HG02852 (cell line): ENCODE measurements around the gene C12orf56.
"Not testable (repeated sequence)": the region's sequence is repeated elsewhere in the genome, so short reads cannot be mapped to it uniquely, and the experiment has no call there.

Source experiments
- ATAC-seq: cut with Tn5 transposase; IDR thresholded peaks from one replicate; pipeline ENCODE4 v1.9.1; 2021; ENCODE audit warnings: mild to moderate bottlenecking, moderate library complexity; ENCODE audit not compliant: unreplicated experiment

Gene C12orf56

DNA sequence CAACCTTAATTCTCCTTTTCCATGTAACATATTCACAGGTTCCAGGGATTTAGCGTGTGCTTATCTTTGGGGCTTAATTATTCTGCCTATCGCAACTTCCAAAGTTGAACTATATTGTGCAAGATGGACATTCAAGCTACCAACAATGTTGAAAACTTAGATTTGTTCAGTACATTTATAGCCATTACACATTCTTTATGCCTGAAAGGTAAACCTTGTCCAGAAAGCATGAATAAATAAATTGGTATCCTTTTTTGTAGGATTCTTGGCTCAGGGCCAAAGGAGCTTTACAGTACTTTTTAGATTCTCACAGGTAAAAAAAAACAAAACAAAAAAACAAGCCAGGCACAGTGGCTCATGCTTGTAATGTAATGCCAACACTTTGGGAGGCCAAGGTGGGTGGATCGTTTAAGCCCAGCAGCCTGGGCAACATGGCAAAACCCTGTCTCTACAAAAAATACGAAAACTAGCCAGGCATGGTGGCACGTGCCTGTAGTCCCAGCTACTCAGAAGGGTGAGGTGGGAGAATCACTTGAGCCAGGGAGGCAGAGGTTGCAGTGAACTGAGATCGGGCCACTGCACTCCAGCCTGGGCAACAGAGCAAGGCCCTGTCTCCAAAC is 3.3 kb downstream of the C12orf56 start:
- no peak for ATAC-seq

- no peak for ATAC-seq
These were observed 5.1 kb downstream of the C12orf56 start for GRCh38 chr12:64385468-64385867.

- ATAC-seq: no peak
These were observed 5.5 kb downstream of the C12orf56 start for GRCh38 chr12:64385019-64385418.

DNA sequence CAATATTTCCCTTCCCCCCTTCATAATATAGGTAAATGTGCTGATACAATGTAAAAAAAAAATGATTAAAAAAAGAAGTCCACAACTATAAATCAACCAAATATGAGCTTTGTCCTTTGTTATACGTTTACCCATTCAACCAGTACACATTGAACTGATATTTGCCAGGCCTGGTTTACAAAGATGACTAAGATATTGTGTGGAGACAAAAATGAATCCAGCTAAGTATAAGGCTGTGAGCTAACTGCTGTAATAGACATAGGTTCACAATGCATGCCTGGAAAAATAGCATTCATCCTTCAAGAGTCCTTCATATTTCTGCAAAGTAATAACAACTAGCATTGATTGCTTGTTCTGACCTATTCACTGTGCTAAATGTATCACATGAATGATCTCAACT is 6.9 kb downstream of the C12orf56 start:
- no peak for ATAC-seq

GRCh38 chr12:64362721-64363305 is 27.7 kb downstream of the C12orf56 start:
- no peak for ATAC-seq

- ATAC-seq: not testable (repeated sequence)
These were observed 29.4 kb downstream of the C12orf56 start for GRCh38 chr12:64361173-64361572.

- not testable (repeated sequence) for ATAC-seq
These were observed 34.3 kb downstream of the C12orf56 start for GRCh38 chr12:64356209-64356608.

GRCh38 chr12:64352181-64352580 is 38.4 kb downstream of the C12orf56 start:
- ATAC-seq: no peak

DNA sequence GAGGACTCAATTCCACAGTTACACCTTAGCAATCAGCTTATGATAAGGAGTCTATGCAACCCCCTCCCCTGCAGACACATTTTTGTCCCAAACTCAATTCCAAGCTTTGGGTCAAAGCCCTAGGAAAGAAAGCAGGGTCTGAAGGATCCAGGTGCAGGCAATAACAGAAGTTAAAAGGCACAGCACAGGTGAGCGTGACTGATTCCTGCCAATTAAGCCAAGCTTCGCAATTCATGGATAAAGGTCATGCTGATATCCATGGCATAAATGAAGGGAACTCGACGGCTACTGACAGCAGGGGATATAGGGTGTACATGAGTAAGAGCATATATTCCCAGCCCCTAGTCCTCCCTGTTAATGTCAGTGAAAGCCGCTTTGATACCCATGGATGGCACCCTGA is 39.3 kb downstream of the C12orf56 start:
- no peak for ATAC-seq

DNA sequence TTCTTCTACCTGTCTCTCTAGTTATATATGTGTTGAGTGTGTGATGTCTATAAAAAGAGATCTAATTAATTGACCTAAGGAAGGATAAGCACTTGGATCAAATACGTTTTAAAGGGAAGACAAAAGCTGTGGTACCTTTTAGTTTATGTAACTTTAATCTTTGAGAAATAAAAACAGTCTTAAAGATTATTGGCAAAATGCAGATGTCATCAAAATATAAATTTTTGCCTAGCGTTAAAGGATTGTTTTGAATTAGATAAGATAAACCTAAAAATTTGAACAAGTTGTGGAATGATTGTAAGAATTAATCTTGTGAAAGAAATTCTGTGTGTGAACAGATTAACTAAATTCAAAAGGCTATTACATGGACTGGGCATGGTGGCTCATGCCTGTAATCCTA is 42.9 kb downstream of the C12orf56 start:
- ATAC-seq: no peak

DNA sequence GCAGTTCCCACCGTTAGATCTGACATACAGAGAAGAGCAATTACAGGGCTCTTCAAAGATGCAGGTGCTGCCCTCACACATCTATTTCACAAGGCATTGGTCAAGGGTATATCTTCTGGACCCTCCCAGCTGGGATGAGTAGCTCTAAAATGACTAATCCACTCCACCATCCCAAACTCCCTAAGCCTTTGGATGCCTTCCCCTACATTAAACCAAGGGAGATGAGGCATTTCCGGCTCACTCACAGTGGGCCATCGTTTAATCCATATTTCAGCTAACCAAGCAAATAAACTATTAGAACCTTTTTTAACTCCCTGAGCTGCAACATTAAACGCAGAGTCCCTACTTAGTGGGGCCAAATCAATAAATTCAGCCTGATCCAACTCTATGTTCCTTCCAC is 45.9 kb downstream of the C12orf56 start:
- not testable (repeated sequence) for ATAC-seq

DNA sequence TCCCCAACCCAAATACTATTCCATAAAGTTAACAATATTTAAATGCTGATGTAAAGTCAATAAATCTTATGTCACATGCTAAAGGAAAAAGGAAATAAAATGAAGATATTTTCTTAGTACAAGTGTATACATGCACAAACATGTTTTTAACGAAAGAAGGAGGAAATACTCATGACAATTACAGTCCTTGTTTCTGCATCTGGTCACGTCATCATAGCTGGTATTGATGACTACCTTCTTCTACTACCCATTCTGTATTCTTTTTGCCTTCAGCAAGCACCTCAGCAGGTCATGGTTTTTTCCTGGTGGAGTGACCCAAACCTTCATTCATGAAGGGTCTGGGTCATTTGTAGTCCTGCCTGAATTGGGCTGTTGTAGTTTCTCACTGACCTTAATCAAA is 50.0 kb downstream of the C12orf56 start:
- not testable (repeated sequence) for ATAC-seq

DNA sequence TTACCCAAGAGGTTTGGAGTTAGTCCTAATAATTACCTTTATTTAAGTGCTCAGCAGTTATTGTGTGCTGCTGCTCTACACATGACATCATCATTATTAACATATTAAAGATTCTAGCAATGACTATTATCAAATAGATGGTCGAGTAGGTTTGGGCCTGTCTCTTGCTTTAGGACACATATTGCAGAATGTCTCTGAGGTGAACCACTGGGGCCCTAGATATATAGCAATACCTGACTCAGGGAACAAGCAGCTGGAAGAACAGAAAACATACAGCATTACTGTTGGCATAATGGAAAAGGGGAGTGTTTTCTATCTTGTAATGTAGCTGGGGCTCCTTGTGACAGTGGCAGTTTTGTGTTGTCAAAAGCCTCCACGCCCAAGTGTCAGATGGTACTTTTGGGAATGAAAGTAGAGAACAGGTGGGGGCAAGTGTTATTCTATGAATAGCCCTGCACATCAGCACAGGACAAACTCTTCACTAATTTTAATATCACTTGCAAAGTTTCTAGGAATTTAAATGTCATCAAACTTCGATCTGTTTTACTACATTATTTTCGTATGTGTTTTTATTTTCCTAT is 54.6 kb downstream of the C12orf56 start:
- ATAC-seq: no peak

GRCh38 chr12:64332938-64333337 is 57.6 kb downstream of the C12orf56 start:
- no peak for ATAC-seq

DNA sequence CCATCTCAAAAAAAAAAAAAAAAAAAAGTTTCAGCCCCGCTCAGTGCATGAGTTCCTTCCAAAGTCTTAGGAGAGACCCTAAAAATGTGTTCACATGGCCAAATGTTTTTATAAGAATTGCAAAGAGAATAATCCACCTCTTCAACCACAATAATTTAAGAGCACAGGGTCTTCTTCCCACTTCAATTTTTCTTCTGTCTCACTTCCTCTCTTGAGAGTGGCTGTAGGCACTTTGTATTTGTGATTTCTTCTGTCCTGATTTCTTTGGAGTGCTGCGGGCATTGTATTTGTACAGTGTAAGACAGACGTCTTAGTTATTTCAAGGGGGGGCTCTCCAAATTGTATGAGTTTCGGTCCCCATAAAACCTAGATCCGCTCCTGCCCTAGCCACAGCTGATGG is 58.3 kb downstream of the C12orf56 start:
- no peak for ATAC-seq

DNA sequence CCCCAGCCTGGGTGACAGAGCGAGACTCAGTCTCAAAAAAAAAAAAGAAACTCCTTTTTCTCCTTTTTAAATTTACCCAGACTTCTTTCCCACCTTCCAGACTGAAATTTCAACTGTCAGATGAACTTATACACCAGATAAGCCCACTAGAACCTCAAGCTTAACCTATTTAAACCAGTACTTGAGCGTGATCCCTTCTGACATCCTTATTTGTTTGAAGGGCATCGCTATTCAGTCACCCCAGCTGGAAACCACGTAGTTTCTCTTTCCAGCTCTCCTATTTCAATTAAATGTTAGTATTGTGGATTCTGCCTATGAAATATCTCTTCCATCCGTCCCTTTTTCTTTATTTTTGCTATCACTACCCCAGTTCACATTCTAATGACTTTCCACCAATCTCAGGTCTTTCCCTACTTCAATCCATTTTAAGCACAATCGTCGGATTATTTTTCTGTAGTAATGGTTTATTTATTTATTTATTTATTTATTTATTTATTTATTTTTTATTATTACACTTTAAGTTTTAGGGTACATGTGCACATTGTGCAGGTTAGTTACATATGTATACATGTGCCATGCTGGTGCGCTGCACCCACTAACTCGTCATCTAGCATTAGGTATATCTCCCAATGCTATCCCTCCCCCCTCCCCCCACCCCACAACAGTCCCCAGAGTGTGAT is 61.4 kb downstream of the C12orf56 start:
- ATAC-seq: not testable (repeated sequence)

GRCh38 chr12:64325055-64325454 is 65.5 kb downstream of the C12orf56 start:
- no peak for ATAC-seq

DNA sequence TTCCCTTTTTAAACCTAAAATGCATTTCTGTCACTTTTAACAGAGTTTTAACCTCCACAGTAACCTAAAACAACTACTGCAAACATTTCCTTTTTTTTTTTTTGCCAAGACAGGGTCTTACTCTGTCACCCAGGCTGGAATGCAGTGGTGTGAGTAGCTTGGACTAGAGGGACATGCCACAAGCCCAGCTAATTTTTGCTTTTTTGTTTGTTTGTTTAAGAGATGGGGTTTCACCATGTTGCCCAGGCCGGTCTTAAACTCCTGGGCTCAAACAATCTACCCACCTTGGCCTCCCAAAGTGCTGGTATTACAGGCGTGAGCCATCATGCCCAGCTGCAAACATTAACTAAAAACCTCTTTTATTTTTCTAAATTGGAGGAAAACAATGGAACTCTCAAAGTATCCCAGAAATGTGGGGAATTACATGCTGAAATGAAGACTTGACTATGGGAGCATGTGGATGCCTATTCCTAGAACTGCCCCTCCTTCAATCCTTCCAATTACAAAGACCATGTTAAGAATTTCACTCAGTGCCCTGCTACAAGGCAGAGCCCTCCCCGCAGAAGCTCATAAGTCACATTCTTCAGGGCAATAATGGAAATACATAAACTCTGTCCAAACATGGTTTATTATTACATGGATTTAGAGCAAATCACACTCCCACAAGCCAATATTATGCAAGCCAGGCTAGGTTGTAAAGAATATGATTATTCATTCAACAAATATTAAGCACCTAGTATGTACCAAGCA is 66.9 kb downstream of the C12orf56 start:
- ATAC-seq: no peak

- ATAC-seq: no peak
These were observed 67.6 kb downstream of the C12orf56 start for GRCh38 chr12:64323006-64323405.

DNA sequence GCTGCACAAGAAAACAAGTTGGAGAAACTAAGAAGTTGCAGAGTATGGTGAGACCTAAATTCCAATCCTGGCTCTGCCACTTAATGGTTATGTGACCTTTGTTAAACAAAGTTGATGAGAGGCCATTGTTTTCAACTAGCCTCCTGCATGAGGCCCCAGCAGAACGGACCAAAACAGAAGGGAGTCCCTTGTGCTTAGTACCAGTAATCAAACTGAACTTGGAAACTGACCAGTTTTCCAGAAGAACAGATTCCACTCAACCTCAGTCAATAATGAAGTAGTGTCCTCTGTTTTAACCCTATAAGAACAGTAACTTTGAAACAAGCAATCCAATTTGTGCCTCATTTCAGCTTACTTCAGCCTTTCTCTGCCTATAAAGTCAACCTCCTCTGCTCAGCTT is 69.9 kb downstream of the C12orf56 start:
- ATAC-seq: no peak

DNA sequence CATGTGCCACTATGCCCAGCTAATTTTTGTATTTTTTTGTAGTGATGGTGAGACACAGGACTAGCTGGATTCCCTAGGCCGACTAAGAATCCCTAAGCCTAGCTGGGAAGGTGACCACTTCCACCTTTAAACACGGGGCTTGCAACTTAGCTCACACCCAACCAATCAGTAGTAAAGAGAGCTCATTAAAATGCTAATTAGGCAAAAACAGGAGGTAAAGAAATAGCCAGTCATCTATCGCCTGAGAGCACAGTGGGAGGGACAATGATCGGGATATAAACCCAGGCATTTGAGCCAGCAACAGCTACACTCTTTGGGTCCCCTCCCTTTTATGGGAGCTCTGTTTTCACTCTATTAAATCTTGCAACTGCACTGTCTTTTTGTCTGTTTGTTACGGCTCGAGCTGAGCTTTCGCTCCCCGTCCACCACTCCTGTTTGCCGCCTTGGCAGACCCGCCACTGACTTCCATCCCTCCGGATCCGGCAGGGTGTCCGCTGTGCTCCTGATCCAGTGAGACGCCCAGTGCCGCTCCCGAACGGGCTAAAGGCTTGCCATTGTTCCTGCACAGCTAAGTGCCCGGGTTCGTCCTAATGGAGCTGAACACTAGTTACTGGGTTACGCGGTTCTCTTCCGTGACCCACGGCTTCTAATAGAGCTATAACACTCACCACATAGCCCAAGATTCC is 70.9 kb downstream of the C12orf56 start:
- ATAC-seq: not testable (repeated sequence)
